EL (cell line): ENCODE data around the gene ARHGAP10.

Experiments
- DNase-seq: peaks from one replicate; pipeline ENCODE4 v3.0.0-alpha.2; 2016

The ARHGAP10 gene

DNA sequence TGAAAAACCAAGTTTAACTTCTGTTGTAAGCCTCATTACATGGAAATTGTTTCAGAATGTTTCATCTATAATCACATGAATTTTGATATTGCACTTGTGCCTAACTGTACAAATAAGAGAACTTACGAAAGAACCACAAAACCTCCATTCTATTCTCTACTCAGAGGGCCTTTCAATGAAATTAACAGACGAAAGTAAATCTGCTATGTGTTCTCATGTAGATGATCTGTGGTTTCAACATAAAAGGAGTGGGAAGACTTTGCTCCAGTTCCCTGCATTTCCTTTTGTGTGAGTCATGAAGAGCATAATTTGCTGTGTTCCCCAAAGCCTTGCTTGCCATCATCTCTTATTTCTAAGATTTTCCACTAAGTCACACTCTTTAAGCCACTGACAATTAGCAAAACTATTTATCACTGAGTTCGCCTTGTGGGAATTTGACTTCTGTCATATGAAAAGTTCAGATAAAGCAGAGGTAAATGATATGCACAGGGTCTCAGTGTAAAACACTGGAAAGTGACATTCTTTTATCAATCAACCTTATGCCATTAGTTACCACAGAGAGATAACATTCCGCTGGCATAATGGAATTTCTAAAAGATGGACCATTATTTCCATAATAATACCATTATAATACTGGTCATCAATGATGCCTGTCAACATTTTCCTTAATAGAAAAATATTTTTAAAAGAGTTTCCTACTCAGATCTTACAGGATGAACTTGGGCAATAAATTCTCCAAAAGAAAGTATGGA, 380.5 kb downstream of the ARHGAP10 start:
- DNase-seq: no peak

DNA sequence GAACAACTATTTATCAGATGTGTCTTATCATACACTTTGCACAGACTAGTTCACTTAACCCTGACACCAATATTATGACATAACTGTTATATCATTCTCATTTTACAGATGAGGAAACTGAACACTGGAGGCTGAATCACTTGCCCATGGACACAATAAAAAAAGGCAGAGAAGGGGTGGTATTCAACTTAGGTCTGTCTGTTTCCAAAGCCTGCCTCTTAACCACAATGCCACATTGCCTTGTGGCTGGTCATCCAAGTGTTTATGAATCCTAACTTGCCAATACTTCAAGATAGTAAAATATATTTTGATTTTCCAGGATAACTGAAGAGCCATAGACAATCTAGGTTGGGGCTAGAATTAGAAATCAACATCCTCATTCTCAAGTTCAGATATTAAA, 382.5 kb downstream of the ARHGAP10 start:
- DNase-seq: no peak

DNA sequence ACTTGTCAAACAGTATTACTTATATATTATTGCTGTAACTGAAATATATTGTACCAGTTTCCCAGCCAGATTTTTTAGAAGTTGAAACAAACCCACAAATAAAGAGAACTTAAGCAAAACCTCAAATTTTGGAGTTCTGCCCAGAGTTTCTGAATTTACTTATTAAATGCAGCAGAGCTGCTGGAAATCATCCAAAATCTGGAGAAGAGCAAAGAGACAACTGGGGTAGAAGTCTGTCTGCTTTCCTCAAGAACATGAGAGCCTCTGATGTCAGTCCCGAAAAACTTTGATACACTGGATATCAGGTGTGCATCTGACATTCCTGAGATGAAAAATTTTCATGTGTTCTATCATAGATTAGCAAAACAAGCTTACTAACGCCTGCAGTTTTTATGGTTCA, 384.4 kb downstream of the ARHGAP10 start:
- DNase-seq: peak; percentile 18

DNA sequence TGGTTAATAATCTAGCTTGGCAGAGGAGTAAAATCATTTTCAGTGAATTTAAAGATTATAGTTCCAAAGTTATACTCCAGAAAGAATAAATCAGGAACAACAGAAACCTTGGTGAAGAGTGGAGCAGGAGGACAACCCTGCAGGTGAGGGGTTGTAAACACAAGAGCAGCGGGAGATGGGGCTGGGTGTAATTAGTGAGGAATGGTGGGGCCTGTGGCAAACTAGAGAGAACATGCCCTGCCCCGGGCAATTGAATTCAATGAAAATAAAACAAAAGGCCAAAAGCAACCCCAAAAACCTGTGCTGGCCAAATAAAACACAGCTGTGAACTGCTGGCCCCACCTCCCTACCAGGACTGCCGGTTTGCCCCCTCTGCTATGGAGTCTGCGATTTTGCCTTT, 385.1 kb downstream of the ARHGAP10 start:
- no peak for DNase-seq

- no peak for DNase-seq
These were observed 386.3 kb downstream of the ARHGAP10 start for GRCh38 chr4:148118179-148118578.

DNA sequence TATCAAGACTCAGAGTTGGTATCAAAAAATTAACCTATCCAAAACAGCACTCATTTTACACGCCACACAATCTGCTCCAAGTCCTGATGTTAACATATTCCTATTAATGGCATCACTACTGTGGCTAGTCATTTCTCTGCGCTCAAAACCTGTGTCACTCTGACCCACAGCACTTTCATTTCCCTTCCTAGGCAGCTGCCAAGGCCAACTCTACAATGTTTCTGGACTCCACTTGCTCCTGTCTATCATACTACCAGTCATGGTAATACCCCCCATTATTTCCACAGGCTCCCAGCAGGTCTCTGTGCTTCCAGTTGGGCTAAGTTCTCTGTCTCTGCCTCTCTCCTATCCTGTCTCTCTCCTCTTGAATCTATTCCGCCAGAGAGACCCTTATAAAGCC, 386.7 kb downstream of the ARHGAP10 start:
- no peak for DNase-seq

DNA sequence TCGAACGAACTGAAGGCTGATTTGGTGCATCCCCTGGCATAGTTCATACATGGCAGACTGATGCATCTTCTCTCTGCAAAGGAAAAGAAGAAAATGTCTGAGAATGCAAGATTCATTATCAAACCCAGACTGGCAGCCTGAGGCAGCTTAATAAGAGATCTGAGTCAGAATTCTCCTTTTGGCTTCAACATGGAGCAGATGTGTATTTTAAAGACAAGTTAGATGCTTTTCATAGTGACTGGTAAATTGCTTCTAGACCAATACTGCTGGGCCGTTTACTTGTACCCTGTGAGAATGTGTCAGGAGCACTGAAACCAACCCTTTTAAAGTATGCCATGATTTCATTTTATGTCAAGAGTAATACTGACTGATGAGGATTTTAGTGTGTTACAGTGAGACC, 388.3 kb downstream of the ARHGAP10 start:
- DNase-seq: no peak
